Tibial nerve (tissue), 4 donors: Measurements from ENCODE around the gene BANK1.

Experiments used
- EP300 ChIP-seq, 2 donors: sonication (generic); formaldehyde crosslinking; IDR thresholded peaks; one replicate each; pipeline ENCODE4 v1.6.1; 2017; ENCODE audit warnings: antibody characterized with exemption in 2 of 2, mild to moderate bottlenecking in 1 of 2
- POLR2A ChIP-seq, 2 donors: fragments of 450-650 bp; IDR thresholded peaks; one replicate each; pipeline ENCODE4 v1.6.1; 2017; ENCODE audit warnings: antibody characterized with exemption in 2 of 2, mild to moderate bottlenecking in 2 of 2, moderate library complexity in 2 of 2
- TF ChIP-seq, protein P1 (sequence below), 5 experiments: fragments of 200-600 bp in 3 of 5; fragments of 450-650 bp in 2 of 5; sonication (generic) in 3 of 5; IDR thresholded peaks; one replicate each; pipeline ENCODE4 v1.5.1; 2016 to 2019; ENCODE audit warnings: antibody characterized with exemption in 5 of 5, mild to moderate bottlenecking in 3 of 5, moderate library complexity in 2 of 5

DNA sequence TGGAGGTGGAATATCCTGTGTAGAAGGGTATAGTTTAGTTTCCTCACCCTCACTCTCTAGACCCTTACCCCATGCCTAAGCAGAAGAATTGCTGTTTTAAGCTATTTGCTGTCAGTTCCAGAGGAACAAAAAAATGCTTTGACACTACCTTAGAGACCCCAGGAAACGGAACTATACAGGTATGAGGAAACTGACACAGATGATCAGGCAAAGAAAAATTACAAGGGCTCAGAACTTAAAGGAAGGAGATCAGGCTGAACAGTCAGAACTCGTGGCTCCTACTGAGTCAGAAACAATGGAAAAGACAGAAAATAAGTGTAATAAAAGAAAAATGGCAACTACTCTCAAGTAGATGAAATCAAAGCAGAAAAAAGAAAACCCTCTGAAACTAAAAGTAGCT is 65.6 kb downstream of the BANK1 start:
- TF ChIP-seq, protein P1, sequence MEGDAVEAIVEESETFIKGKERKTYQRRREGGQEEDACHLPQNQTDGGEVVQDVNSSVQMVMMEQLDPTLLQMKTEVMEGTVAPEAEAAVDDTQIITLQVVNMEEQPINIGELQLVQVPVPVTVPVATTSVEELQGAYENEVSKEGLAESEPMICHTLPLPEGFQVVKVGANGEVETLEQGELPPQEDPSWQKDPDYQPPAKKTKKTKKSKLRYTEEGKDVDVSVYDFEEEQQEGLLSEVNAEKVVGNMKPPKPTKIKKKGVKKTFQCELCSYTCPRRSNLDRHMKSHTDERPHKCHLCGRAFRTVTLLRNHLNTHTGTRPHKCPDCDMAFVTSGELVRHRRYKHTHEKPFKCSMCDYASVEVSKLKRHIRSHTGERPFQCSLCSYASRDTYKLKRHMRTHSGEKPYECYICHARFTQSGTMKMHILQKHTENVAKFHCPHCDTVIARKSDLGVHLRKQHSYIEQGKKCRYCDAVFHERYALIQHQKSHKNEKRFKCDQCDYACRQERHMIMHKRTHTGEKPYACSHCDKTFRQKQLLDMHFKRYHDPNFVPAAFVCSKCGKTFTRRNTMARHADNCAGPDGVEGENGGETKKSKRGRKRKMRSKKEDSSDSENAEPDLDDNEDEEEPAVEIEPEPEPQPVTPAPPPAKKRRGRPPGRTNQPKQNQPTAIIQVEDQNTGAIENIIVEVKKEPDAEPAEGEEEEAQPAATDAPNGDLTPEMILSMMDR (IDR thresholded peaks at IDR 0.05): no peak
- no peak for TF ChIP-seq POLR2A (IDR thresholded peaks at IDR 0.05)
- no peak for TF ChIP-seq EP300 (IDR thresholded peaks at IDR 0.05)
